OCI-LY1 (cell line): ENCODE measurements around the gene MICU1.
A peak's percentile ranks its signal among the peaks of the same experiment; 100 is the strongest.

Experiments used
- H2AFZ ChIP-seq: fragments of 200-600 bp; sonication (generic), shearing (Covaris generic); 2 replicates; pipeline ENCODE4 v1.6.0; 2014; ENCODE audit warnings: antibody characterized with exemption, mild to moderate bottlenecking, low read length
- H3F3A ChIP-seq: fragments of 200-600 bp; sonication (generic), shearing (Covaris generic); 2 replicates; pipeline ENCODE4 v1.6.0; 2014; ENCODE audit warnings: mild to moderate bottlenecking, antibody characterized with exemption, low read length, moderate library complexity; ENCODE audit not compliant: insufficient read depth
- H3K27ac ChIP-seq: fragments of 200-600 bp; sonication (generic); 2 replicates; pipeline ENCODE4 v1.5.1; 2014; ENCODE audit warnings: low read length, mixed run types, mild to moderate bottlenecking, low read depth; ENCODE audit not compliant: poor library complexity, severe bottlenecking
- H3K27me3 ChIP-seq: fragments of 200-600 bp; sonication (generic); 2 replicates; pipeline ENCODE4 v1.6.0; 2014; ENCODE audit warnings: antibody characterized with exemption, mild to moderate bottlenecking, low read length, moderate library complexity; ENCODE audit not compliant: insufficient read depth
- H3K36me3 ChIP-seq: fragments of 200-600 bp; sonication (generic); 2 replicates; pipeline ENCODE4 v1.6.1; 2014; ENCODE audit warnings: mild to moderate bottlenecking, antibody characterized with exemption, low read length, moderate library complexity, mixed read lengths; ENCODE audit not compliant: insufficient read depth
- H3K4me1 ChIP-seq: fragments of 200-600 bp; sonication (generic); 2 replicates; pipeline ENCODE4 v1.5.1; 2014; ENCODE audit warnings: mild to moderate bottlenecking, low read length, moderate library complexity; ENCODE audit not compliant: insufficient read depth, severe bottlenecking
- H3K4me2 ChIP-seq: fragments of 200-600 bp; sonication (generic), shearing (Covaris generic); 2 replicates; pipeline ENCODE4 v1.6.1; 2014; ENCODE audit warnings: low read length
- H3K4me3 ChIP-seq: fragments of 200-600 bp; sonication (generic); 2 replicates; pipeline ENCODE4 v1.5.1; 2014; ENCODE audit warnings: low read length, low read depth, mild to moderate bottlenecking, mixed read lengths; ENCODE audit not compliant: poor library complexity, severe bottlenecking
- H3K79me2 ChIP-seq: fragments of 200-600 bp; shearing (Covaris generic); 2 replicates; pipeline ENCODE4 v1.6.1; 2016; ENCODE audit warnings: mixed run types, low read length, mixed read lengths; ENCODE audit not compliant: insufficient read depth
- H3K9ac ChIP-seq: fragments of 200-600 bp; sonication (generic), shearing (Covaris generic); 2 replicates; pipeline ENCODE4 v1.6.1; 2014; ENCODE audit warnings: mild to moderate bottlenecking, low read length, mixed read lengths
- H3K9me2 ChIP-seq: fragments of 200-600 bp; sonication (generic), shearing (Covaris generic); 2 replicates; pipeline ENCODE4 v1.6.1; 2014; ENCODE audit warnings: low read depth, mild to moderate bottlenecking, low read length, mixed read lengths
- H3K9me3 ChIP-seq: fragments of 200-600 bp; shearing (Covaris generic); 2 replicates; pipeline ENCODE4 v1.6.1; 2014; ENCODE audit warnings: low read length, mixed read lengths
- H4K20me1 ChIP-seq: fragments of 200-600 bp; sonication (generic), shearing (Covaris generic); 2 replicates; pipeline ENCODE4 v1.6.0; 2016; ENCODE audit warnings: mild to moderate bottlenecking, low read length; ENCODE audit not compliant: insufficient read depth
- EZH2 ChIP-seq: fragments of 200-600 bp; sonication (generic), shearing (Covaris generic); IDR thresholded peaks from 2 replicates; pipeline ENCODE4 v1.8.0; 2017; ENCODE audit warnings: borderline replicate concordance, mixed run types, mild to moderate bottlenecking, antibody characterized with exemption, low read length, moderate library complexity, mixed read lengths
- TF ChIP-seq, protein P1 (sequence below): fragments of 200-600 bp; sonication (generic), shearing (Covaris generic); IDR thresholded peaks from 2 replicates; pipeline ENCODE4 v1.5.1; 2017; ENCODE audit warnings: mild to moderate bottlenecking, antibody characterized with exemption, low read length, moderate library complexity, mixed read lengths

Gene MICU1

GRCh38 chr10:72335394-72336258 is 290.3 kb downstream of the MICU1 start:
- peak overlapping the region; percentile 28; the same call in 1 of the 2 replicates for H3K9ac ChIP-seq

DNA sequence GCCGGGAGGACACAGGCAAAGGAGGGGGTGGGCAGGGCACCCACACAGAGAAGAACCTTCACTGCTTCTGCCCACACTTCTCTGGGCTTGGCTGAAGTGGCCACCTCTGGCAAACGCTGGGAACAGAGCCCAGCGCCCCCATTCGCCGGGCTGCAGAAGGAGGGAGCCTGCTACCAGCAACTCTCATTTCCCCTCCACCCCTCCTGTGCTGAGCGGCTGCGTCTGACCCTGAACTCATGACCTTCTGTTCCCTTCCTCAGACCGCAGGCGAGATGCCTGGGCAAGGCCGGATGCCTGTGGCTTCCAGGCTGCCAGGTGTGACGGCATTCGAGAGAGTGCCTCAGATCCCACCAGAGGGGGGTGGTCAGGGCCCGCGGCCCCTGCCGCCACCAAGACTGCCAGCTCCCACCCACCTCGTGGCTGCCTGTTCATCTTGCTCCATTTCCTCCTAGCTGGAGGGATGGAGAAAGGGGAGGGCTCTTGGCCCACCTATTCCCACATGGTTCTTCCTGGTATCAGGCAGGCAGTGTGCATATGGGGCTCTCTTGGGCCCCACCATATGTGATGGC is 291.0 kb downstream of the MICU1 start:
- Histone ChIP-seq H3K9me3 (no peaks in the 10 kb centered on the region), H3K4me3 (peak overlapping the region; percentile 10), H3F3A (0 out of 2 replicates have a peak, but pooled peaks cover 4% of the 10 kb centered on the region), H3K9me2 (no peaks in the 10 kb centered on the region), H3K4me2 (peak overlapping the region; percentile 39), H3K27ac (peak overlapping the region; percentile 99), H2AFZ (no peak overlapping the region), H4K20me1 (no peaks in the 10 kb centered on the region), H3K79me2 (no peaks in the 10 kb centered on the region), H3K36me3 (peaks cover 25% of the 10 kb centered on the region; the same call in 1 of the 2 replicates), H3K9ac (peak overlapping the region; percentile 43; the same call in 1 of the 2 replicates), H3K4me1 (peaks cover 60% of the 10 kb centered on the region), H3K27me3 (no peaks in the 10 kb centered on the region)
- TF ChIP-seq, protein P1, sequence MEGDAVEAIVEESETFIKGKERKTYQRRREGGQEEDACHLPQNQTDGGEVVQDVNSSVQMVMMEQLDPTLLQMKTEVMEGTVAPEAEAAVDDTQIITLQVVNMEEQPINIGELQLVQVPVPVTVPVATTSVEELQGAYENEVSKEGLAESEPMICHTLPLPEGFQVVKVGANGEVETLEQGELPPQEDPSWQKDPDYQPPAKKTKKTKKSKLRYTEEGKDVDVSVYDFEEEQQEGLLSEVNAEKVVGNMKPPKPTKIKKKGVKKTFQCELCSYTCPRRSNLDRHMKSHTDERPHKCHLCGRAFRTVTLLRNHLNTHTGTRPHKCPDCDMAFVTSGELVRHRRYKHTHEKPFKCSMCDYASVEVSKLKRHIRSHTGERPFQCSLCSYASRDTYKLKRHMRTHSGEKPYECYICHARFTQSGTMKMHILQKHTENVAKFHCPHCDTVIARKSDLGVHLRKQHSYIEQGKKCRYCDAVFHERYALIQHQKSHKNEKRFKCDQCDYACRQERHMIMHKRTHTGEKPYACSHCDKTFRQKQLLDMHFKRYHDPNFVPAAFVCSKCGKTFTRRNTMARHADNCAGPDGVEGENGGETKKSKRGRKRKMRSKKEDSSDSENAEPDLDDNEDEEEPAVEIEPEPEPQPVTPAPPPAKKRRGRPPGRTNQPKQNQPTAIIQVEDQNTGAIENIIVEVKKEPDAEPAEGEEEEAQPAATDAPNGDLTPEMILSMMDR = peak; percentile 64
- TF ChIP-seq EZH2 = no peak

More at GRCh38 chr10:72335394-72336258, 290.3 kb downstream of the MICU1 start:
- Histone ChIP-seq H4K20me1 (no peaks in the 10 kb centered on the region), H3K4me3 (no peak overlapping the region), H3K9me3 (no peaks in the 10 kb centered on the region), H3F3A (0 out of 2 replicates have a peak, but pooled peaks cover 4% of the 10 kb centered on the region), H3K27me3 (no peaks in the 10 kb centered on the region), H3K36me3 (peaks cover 26% of the 10 kb centered on the region; the same call in 1 of the 2 replicates), H2AFZ (no peak overlapping the region), H3K27ac (peak overlapping the region; percentile 99), H3K4me2 (peak overlapping the region; percentile 39; the same call in 1 of the 2 replicates), H3K79me2 (no peaks in the 10 kb centered on the region), H3K4me1 (peaks cover 53% of the 10 kb centered on the region), H3K9me2 (no peaks in the 10 kb centered on the region)
- TF ChIP-seq, protein P1 = peak; percentile 21; the same call in 1 of the 2 replicates
- no peak for TF ChIP-seq EZH2

DNA sequence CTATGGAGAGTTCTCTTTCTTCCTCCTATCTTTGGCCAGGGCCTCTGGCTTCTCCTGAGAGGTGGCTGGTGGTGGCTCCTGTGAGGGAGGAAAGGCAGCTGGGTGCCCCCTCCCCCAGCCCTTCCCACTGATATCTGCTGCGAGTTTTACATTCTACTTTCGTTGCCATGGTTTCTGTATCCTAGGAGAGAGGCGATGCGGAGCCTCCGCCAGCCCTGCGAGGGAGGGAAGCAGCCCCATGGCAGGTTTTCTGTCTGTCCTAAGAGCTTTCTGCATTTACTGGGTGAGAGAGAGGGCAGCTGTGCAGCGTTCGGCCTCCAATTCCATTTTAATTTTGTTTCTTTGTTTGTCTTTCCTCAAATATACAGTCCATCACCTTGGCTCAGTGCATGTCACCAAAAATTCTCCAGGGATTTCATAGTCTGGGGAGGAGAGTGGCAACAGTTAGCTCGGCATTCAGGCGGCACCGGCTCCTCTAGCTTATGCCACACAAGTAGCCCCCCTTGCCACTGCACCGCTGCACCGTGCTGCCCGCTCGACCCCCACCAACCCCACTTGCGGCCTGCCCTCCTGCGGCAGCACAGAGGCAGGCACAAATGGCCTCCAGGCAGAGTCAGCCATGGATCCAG is 291.6 kb downstream of the MICU1 start:
- Histone ChIP-seq H3K4me2 (peak overlapping the region; percentile 39), H3K9me3 (no peaks in the 10 kb centered on the region), H4K20me1 (no peaks in the 10 kb centered on the region), H3K9ac (peak overlapping the region; percentile 43; the same call in 1 of the 2 replicates), H3K9me2 (no peaks in the 10 kb centered on the region), H3K4me1 (peaks cover 66% of the 10 kb centered on the region), H3K27ac (peak overlapping the region; percentile 99), H3F3A (0 out of 2 replicates have a peak, but pooled peaks cover 4% of the 10 kb centered on the region), H3K79me2 (no peaks in the 10 kb centered on the region), H3K4me3 (peak overlapping the region; percentile 10), H3K36me3 (peaks cover 25% of the 10 kb centered on the region; the same call in 1 of the 2 replicates), H3K27me3 (no peaks in the 10 kb centered on the region), H2AFZ (no peak overlapping the region)
- TF ChIP-seq, protein P1 = no peak; the same call in 1 of the 2 replicates
